ENCODE results near the gene NTN5. TPM values are rescaled to one million over a fixed set of nuclear protein-coding genes. Genes with fewer than 3 reads are reported as not detected.

The NTN5 gene
- total RNA-seq, 1 experiment from 2014 or later: 0.55 TPM

- Histone ChIP-seq H3K18ac (ENCODE audit: insufficient read length, low read depth, low read length) (no peak overlapping the region), H4K5ac (ENCODE audit: insufficient read length, low read depth, low read length) (no peak overlapping the region), H2BK15ac (ENCODE audit: low read depth, low read length) (no peak overlapping the region), H3K4ac (ENCODE audit: low read depth, low read length) (no peak overlapping the region), H2AFZ (ENCODE audit: low read length) (no peak overlapping the region), H2BK120ac (ENCODE audit: low read depth, low read length, poor library complexity, severe bottlenecking) (no peak overlapping the region), H4K8ac (replicated peaks; ENCODE audit: insufficient read length, low read depth, low read length) (no peak overlapping the region), H3K9me3 (ENCODE audit: control insufficient read depth, low read depth, low read length) (no peaks in the 10 kb centered on the region), H3K79me2 (ENCODE audit: insufficient read depth, low read length) (no peaks in the 10 kb centered on the region), H3K27me3 (ENCODE audit: insufficient read depth, low read length) (no peaks in the 10 kb centered on the region; the same call in 1 of the 2 replicates), H2BK5ac (ENCODE audit: insufficient read length, low read length) (no peak overlapping the region), H3K23me2 (ENCODE audit: insufficient read length, low read depth, low read length, poor library complexity, severe bottlenecking) (peaks cover 32% of the 10 kb centered on the region), H2BK20ac (ENCODE audit: low read depth, low read length, poor library complexity, severe bottlenecking) (no peak overlapping the region), H3K27ac (ENCODE audit: insufficient read length, low read depth, low read length) (no peak overlapping the region), H3K79me1 (ENCODE audit: insufficient read depth, low read depth, low read length, poor library complexity, severe bottlenecking) (no peaks in the 10 kb centered on the region), H2BK12ac (ENCODE audit: insufficient read length, low read depth, low read length) (no peak overlapping the region), H3K9ac (ENCODE audit: extremely low read depth, insufficient read length, low read length) (no peak overlapping the region), H3K23ac (ENCODE audit: insufficient read length, low read depth, low read length) (no peak overlapping the region), H3K14ac (ENCODE audit: insufficient read depth, low read length) (no peak overlapping the region), H3K4me1 (ENCODE audit: insufficient read depth, low read length) (peaks cover 9% of the 10 kb centered on the region; the same call in 1 of the 2 replicates), H3K56ac (ENCODE audit: insufficient read length, low read depth, low read length) (no peak overlapping the region), H2AK5ac (ENCODE audit: insufficient read length, low read length) (no peak overlapping the region), H4K91ac (ENCODE audit: insufficient read length, low read depth, low read length) (no peak overlapping the region), H4K20me1 (ENCODE audit: control insufficient read depth, insufficient read depth, insufficient read length) (no peaks in the 10 kb centered on the region), H3K4me2 (ENCODE audit: insufficient read depth, insufficient read length, low read length) (peak overlapping the region; percentile 57), H3T11ph (ENCODE audit: low read length) (no peak overlapping the region)
- Mint-ChIP-seq H3K9me3 (no peaks in the 10 kb centered on the region), H3K4me3 (peak overlapping the region; percentile 57 to 79), H3K36me3 (ENCODE audit: insufficient read depth in 1 of 3, low read depth in 3 of 3) (peaks cover 8 to 28% (median 19%) of the 10 kb centered on the region in 3 experiments; a peak in 6 of 7 replicates), H3K27ac (peak overlapping the region; percentile 55 to 94 (median 85); a peak in 6 of 7 replicates), H3K4me1 (peaks cover 37 to 57% of the 10 kb centered on the region in 2 experiments), H3K27me3 (ENCODE audit: low read depth) (peaks cover 4% of the 10 kb centered on the region)
- no CpG with 5 or more reads among the region's 37 CpGs for WGBS (ENCODE audit: extremely low coverage, insufficient read length, low lambda C conversion rate)
- DNase-seq: peak; percentile 98
- no peak for TF ChIP-seq CTCF (conservative IDR thresholded peaks at IDR 0.05)
Measured at GRCh38 chr19:48634424-48635262, 38.2 kb downstream of the NTN5 start.
